ENCODE measurements around the gene XCL1.
"Not testable (repeated sequence)": the region's sequence is repeated elsewhere in the genome, so short reads cannot be mapped to it uniquely, and the experiment has no call there.

The XCL1 gene

GRCh38 chr1:168576245-168576688 lies at the start of gene XCL1:
Gene XCL1 (plus strand): TSS chr1:168576605. CDS start chr1:168576638, 33 bp downstream.
- DNase-seq (ENCODE audit: low read depth in 2 of 2, low spot score in 1 of 2): peak in 1 of 2 donors; percentile 24

GRCh38 chr1:168529518-168529917 lies 46.9 kb upstream of the XCL1 start:
- no peak for DNase-seq (ENCODE audit: low read depth in 2 of 2, low spot score in 1 of 2)

GRCh38 chr1:168531615-168532345 lies 44.6 kb upstream of the XCL1 start:
- no peak for DNase-seq (ENCODE audit: low read depth in 2 of 2, low spot score in 1 of 2)

- DNase-seq (ENCODE audit: low read depth in 2 of 2, low spot score in 1 of 2): no peak
Observed at GRCh38 chr1:168535536-168535935, 40.9 kb upstream of the XCL1 start.

- DNase-seq (ENCODE audit: low read depth in 2 of 2, low spot score in 1 of 2): not testable (repeated sequence)
Observed at GRCh38 chr1:168540798-168541197, 35.6 kb upstream of the XCL1 start.

GRCh38 chr1:168542978-168543377 lies 33.4 kb upstream of the XCL1 start:
- DNase-seq (ENCODE audit: low read depth in 2 of 2, low spot score in 1 of 2): not testable (repeated sequence)

GRCh38 chr1:168543840-168544498 lies 32.4 kb upstream of the XCL1 start, which contains the start of gene XCL2:
Gene XCL2 (minus strand): TSS chr1:168543997. CDS start chr1:168543964, 33 bp downstream.
- DNase-seq (ENCODE audit: low read depth in 2 of 2, low spot score in 1 of 2): not testable (repeated sequence)

- not testable (repeated sequence) for DNase-seq (ENCODE audit: low read depth in 2 of 2, low spot score in 1 of 2)
Observed at GRCh38 chr1:168545678-168546552, 30.5 kb upstream of the XCL1 start.

- not testable (repeated sequence) for DNase-seq (ENCODE audit: low read depth in 2 of 2, low spot score in 1 of 2)
Observed at GRCh38 chr1:168546553-168546895, 29.9 kb upstream of the XCL1 start.

- DNase-seq (ENCODE audit: low read depth in 2 of 2, low spot score in 1 of 2): no peak
Observed at GRCh38 chr1:168550971-168551370, 25.4 kb upstream of the XCL1 start.

GRCh38 chr1:168551688-168552087 lies 24.7 kb upstream of the XCL1 start:
- DNase-seq (ENCODE audit: low read depth in 2 of 2, low spot score in 1 of 2): no peak

GRCh38 chr1:168552961-168553360 lies 23.4 kb upstream of the XCL1 start:
- no peak for DNase-seq (ENCODE audit: low read depth in 2 of 2, low spot score in 1 of 2)

GRCh38 chr1:168553680-168554553 lies 22.5 kb upstream of the XCL1 start:
- DNase-seq (ENCODE audit: low read depth in 2 of 2, low spot score in 1 of 2): no peak

GRCh38 chr1:168554603-168555483 lies 21.6 kb upstream of the XCL1 start:
- DNase-seq (ENCODE audit: low read depth in 2 of 2, low spot score in 1 of 2): no peak

- no peak for DNase-seq (ENCODE audit: low read depth in 2 of 2, low spot score in 1 of 2)
Observed at GRCh38 chr1:168555508-168556046, 20.8 kb upstream of the XCL1 start.

GRCh38 chr1:168556647-168557046 lies 19.8 kb upstream of the XCL1 start:
- no peak for DNase-seq (ENCODE audit: low read depth in 2 of 2, low spot score in 1 of 2)

GRCh38 chr1:168560370-168560769 lies 16.0 kb upstream of the XCL1 start:
- no peak for DNase-seq (ENCODE audit: low read depth in 2 of 2, low spot score in 1 of 2)

GRCh38 chr1:168561989-168562388 lies 14.4 kb upstream of the XCL1 start:
- DNase-seq (ENCODE audit: low read depth in 2 of 2, low spot score in 1 of 2): no peak

GRCh38 chr1:168565825-168566224 lies 10.6 kb upstream of the XCL1 start:
- no peak for DNase-seq (ENCODE audit: low read depth in 2 of 2, low spot score in 1 of 2)

Data from stimulated activated CD8-positive, alpha-beta memory T cell treated with anti-CD3 and anti-CD28 coated beads, Interleukin-4, amount 100 ng/mL, for 4 hours (primary cell).